GM12801 (cell line): ENCODE results near the gene TUBGCP6.

Experiments
- TF ChIP-seq, protein P1 (sequence below): IDR thresholded peaks from one replicate; pipeline ENCODE4 v1.5.1; 2011; ENCODE audit warnings: control low read depth; ENCODE audit not compliant: insufficient read length; ENCODE audit errors: extremely low read depth

TUBGCP6 gene

DNA sequence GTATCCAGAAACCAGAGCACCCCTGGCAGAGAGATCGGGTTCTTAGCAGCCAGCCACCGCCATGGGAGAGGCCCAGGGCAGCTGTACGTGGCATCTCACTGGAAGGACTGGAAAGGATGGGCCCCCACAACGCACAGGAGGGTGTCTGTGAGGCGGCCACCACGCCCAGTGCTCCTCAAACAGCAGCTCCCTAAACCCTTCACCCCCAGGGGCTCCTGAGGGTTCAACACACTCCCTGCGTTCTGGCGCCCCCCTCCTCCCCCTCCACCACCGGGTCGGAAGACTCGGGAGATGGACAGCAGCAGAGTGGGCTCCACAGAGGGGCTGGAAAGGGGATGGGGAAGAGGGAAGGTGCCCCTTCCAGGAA lies 15.6 kb upstream of the TUBGCP6 start:
- TF ChIP-seq, protein P1, sequence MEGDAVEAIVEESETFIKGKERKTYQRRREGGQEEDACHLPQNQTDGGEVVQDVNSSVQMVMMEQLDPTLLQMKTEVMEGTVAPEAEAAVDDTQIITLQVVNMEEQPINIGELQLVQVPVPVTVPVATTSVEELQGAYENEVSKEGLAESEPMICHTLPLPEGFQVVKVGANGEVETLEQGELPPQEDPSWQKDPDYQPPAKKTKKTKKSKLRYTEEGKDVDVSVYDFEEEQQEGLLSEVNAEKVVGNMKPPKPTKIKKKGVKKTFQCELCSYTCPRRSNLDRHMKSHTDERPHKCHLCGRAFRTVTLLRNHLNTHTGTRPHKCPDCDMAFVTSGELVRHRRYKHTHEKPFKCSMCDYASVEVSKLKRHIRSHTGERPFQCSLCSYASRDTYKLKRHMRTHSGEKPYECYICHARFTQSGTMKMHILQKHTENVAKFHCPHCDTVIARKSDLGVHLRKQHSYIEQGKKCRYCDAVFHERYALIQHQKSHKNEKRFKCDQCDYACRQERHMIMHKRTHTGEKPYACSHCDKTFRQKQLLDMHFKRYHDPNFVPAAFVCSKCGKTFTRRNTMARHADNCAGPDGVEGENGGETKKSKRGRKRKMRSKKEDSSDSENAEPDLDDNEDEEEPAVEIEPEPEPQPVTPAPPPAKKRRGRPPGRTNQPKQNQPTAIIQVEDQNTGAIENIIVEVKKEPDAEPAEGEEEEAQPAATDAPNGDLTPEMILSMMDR, result no peak

DNA sequence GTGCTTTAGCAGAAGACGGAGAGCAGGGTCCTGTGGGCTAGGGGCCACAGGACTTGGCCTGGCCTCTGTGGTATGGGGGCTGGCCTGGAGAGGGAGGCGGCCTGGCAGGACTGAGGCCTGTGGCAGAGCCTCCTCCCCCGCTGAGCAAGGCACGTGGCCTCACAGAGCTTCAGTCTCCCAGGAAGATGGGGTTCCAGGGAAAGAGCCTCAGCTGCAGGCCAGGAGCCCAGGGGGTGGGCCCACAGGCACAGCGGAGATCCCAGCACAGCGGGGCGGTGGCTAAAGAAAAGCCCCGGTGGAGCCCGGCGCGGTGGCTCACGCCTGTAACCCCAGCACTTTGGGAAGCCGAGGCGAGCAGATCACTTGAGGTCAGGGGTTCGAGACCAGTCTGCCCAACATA lies 14.5 kb upstream of the TUBGCP6 start:
- TF ChIP-seq, protein P1, result no peak

DNA sequence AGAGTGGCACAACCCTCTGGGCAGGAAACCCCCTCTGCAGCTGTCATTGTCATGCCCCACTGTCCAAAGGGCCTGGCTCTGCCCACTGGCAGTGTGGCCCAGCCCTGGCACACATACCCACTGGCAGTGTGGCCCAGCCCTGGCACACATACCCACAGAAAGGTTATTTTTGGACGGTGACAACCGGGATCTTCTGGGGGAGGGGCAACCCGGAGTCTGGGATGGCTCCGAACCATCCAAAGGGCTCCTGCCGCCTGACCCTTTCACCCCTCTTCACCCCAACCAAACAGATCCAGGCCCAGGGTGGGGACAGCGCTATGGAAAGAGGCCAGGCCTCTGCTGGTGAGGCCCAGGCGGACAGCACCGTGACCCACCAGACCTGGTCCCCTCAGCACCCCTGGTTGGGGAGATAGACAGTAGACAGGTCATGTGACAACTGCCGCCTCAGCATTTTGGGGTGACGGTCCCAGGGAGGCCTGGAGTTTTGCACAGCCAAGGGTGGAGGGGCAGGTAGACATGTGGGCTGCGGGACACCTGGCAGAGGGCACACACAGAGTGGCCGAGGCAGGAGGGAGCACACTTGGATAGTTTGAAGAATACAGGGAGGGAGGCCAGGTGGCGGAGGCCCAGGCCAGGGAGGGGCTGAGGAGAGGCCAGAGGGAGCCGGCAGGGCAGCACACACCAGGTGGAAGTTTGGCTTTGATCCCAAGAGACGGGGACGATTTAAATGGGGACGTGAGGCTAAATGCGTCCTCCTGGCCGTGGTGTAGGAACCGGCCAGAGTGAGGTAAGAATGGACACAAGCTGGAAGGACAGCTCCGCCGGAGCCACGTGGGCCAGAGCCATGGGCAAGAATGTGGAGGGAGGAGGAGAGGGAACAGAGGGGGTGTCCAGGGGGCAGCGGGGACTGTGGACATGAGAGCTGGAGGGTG lies 13.8 kb upstream of the TUBGCP6 start:
- TF ChIP-seq, protein P1, result no peak

DNA sequence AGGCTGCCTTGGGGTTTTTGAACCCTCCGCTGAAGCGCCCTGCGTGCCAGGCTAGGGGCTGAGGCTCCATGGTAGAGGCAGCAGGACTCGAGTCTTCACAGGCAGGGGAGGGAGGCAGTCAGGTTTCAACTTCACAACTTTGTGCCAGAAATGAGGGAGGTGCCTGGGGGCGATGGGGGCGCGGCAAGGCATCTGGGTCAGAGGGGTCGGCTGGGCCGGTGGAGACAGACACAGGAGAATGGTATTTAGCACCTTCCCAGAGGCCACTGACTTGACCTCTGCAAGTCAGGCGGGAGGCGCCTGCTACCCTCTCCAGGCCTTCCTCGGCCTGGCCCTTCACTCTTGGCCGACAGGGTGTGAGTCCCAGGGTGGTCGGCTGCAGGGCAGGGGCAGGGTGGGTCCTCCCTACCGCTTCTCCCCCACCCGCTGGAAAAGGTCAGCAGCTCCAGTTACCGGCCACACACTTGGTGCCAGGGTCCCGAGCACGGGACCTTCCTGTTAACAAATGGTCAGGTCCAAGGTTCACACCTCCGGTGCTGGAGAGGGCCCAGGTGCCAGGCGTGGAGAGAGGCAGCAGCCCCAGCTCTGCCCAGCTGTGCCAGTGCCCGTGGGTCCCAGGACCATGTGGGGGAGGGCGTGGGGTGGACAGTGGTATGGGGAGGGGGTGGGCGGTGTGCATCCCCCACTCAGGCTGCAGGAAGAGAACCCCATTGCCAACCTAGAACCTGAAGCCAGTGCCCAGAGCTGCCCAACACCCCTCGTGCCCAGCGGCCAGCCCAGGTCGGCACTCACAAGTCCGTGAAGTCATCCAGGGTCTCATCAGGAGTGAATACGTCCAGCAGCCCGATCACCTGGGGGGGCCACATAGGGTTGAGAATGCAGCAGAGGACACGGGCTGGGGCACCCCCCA lies 12.9 kb upstream of the TUBGCP6 start:
- TF ChIP-seq, protein P1, result no peak

DNA sequence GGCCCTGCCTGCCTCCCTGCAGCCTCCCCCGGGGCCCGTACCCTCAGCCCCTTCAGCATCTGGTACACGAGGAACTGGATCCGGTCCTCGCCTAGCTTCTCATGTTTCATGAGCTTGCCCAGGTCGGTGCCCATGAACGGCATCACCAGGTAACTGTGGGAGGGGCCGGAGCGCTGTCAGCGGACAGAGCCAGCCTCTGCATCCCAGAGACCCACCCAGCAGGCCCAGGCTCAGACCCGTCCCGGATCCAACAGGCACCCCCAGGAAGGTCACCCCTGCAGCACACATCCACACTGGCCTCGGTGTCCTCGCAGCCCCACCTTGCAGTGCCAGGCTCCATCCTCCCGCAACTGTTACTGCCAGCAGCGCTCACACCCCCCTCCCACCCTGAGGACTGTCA lies 12.2 kb upstream of the TUBGCP6 start:
- TF ChIP-seq, protein P1, result no peak

DNA sequence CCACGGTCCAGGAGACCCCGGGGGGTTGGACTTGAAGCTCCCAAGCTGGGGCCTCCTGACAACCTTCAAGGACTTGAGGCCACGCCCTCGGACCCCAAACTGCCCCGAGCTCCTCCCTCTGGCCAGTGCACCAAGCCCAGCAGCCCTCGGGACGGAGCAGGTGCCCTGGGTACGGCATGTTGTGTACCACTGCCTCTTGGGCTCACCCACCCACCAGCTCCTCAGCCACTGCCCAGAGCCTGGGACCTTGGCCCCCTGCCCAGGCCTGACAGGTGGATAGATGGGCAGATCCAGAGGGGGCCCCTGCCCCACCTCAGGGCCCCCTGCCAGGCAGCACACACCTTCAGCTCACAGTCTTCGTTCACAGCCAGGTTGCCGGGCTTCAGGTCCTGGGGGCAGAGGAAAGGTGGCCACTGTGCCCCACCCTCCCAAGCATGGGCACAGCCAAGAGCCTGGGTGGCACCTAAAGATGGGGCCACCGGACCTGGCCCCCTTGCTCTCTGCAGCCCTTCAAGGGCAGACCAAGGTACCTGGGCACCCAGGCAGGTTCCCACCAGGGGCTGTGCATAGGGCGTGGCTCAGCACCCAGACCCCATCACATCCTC lies 11.5 kb upstream of the TUBGCP6 start:
- TF ChIP-seq, protein P1, result no peak

DNA sequence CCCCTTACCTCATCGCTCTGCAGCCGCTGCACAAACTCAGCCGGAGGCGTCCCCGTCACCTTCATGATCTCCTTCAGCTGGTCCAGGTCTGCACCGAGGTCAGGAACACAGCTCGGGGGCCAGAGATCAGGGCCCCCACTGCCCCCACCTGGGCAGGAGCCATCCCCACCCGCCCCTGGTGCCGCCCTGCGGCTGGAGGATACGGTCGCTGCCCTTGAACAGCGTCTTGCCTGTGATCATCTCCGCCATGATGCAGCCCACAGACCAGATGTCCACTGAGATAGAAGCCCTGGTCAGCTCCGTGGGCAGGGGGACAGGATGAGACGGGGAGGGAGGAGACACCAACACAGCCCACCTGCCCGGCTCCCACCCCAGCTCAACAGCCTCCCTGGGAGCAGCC lies 10.8 kb upstream of the TUBGCP6 start:
- TF ChIP-seq, protein P1, result no peak
